ENCODE data around the gene PIWIL4.
"Not testable (repeated sequence)": the region's sequence is repeated elsewhere in the genome, so short reads cannot be mapped to it uniquely, and the experiment has no call there.

Gene PIWIL4

DNA sequence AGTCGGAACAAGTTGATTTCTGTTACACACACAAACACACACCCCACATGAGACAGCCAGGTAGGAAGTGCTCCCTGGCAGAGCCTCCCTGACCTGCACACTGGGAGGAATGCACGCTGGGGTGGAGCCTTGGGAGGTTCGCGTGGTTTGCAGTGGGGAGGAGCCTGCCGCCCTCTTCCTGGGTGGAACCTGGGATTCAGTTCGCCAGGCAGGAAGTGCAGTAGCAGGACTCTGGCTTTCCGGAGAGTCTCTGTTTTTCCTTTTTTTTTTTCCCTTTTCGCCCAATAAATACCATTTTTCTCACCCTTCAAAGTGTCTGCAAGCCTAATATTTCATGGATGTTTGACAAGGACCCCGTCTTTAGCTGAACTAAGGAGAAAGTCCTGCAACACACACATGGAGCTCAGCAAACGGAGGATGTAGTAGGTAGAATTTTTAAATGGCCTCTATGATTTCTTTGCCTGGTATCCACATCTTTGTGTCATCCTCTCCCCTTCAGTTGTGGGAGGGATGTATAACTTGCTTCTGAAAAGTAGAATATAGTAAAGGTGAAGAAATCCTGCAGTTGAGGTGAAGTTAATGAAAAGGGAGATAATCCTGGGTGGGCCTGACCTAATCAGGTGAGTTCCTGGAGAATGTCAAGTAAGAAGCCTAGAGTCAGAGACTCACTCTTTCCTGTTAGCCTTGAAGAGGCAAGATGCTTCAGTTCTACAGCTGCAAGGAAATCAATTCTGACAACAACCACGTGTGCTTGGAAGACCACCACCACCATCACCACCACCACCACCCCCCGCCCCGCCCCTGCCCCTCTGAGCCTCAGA lies 72.9 kb downstream of the PIWIL4 start:
- DNase-seq: no peak

DNA sequence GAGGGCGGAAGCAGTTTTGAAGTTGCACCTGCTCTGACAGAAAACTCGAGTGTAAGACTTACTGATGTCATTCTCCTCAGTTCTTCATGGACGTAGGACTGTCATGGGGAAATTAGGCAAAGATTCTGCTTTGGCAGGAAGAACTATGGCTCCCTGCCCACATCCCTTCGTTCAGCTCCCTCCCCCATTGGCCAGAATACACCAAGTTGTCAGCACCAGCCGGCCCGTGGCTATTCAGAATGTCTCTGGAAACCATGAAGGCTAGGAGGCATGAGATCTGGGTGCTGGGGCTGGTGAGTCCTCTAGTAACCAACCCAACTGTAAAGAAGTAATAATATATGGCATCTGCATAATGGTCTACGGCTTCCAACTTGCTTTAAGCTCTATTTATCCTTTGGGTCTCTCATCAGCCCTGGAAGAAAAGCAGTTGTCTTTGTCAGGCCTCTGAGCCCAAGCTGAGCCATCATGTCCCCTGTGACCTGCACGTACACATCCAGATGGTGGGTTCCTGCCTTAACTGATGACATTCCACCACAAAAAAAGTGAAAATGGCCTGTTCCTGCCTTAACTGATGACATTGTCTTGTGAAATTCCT lies 74.1 kb downstream of the PIWIL4 start:
- no peak for DNase-seq

DNA sequence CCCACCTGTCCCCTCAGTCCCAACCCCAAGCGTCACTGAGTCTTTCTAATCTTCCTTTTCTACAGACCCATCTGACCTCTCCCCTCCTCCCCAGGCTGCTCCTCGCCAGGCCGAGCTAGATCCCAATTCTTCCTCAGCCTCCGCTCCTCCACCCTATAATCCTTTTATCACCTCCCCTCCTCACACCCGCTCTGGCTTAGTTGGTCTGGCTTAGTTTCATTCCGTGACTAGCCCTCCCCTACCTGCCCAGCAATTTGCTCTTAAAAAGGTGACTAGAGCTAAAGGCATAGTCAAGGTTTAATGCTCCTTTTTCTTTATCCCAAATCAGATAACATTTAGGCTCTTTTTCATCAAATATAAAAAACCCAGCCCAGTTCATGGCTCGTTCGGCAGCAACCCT lies 76.0 kb downstream of the PIWIL4 start:
- DNase-seq: not testable (repeated sequence)

DNA sequence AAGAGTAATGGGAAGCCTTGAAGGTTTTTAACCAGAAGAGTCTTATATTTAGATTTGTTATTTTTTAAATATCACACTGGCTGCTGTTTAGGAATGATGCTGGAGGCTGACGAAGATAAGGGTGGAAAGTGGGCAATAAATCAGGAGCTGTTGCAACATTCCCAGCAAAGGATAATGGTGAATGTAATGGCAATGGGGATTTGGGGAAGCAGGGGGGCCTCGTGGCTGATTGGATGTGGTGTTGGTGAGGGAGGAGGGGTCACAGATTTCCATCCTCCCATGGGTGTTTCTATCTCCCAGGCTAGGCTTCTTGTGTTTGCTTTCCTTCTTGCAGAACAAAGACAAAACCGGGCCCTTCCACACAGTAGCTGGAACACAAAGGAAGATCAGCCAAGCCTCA lies 80.8 kb downstream of the PIWIL4 start:
- no peak for DNase-seq

DNA sequence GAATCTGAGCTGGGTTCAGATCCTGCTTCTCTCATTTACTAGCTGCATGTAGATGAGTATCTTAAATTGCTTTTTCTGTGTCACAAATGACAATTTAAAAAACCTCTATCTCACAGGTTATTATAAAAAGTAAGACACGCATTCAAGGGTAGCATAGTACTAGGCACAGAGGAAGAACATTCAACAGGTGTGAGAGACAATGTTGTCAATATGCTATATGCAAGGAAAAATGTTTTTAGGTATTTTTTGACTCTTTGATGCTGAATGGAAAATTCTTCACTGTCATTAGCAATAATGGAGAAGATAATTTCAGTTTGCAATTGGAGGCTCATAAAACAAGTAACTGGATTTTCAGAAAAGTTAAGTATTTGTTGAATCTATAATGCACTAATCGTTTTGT lies 81.6 kb downstream of the PIWIL4 start:
- DNase-seq: no peak

DNA sequence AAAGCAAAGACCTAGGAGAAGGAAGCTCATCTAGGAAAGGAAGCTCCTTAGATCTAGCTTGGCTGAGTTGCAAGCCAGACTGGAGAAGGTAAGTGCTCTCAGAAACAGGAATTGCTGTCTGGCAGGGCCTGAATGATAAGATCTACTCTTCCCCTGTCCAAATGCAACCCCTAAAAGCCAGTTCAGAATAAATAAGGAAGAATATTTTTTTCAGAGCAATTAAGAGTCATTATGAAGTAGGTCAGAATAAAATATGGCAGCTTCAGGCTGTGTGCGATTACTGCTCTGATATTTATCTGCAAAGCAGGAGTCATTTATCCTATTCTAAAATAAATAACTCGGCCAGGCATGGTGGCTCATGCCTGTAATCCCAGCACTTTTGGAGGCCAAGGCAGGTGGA lies 82.1 kb downstream of the PIWIL4 start:
- DNase-seq: no peak

DNA sequence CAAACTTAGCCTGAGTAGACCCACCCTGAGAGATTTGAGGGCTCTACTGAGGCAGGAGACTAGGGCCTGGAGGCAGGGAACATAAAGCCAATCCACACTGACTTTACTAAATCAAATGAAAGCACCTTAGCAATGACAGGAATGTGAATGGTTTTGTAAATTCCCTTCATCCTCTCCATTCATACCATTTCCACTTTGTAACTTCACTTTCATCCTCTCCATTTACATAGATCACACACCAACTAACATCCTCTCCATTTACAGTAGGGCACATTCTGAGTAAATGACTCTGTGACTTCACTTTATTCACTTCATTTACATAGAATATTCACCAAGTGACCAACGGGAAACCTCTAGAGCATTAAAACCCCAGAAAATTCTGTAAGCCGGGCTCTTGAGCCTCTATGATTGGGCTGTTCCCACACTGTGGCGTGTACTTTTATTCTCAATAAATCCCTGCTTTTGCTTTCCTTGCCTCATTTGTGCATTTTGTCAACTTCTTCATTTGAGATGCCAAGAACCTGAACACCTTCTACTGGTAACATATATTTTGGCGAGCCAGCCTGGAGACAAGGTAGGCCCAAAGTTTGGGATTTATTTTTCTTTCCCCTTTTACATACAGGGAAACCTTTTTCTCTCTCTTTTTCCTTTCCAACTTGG lies 82.9 kb downstream of the PIWIL4 start:
- no peak for DNase-seq

DNA sequence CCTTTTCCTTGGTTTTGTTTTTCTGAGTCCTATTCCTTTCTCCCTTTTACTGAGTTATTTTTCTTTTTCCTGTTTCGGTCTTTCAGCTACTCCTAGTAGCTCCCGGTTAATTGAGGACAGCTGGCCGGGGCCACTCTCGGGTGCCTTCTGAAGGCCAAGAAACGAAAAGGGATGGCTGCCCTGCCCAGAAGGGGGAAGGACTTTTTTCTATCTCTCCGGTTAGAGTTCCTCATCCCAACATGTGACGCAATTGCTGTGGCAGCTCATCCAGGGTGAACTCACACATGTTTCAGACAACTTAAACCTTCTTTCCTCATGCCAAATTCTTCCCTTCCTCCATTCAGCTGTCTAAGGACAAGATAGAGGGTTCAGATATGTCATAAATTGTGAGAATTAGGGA lies 83.6 kb downstream of the PIWIL4 start:
- DNase-seq: no peak

DNA sequence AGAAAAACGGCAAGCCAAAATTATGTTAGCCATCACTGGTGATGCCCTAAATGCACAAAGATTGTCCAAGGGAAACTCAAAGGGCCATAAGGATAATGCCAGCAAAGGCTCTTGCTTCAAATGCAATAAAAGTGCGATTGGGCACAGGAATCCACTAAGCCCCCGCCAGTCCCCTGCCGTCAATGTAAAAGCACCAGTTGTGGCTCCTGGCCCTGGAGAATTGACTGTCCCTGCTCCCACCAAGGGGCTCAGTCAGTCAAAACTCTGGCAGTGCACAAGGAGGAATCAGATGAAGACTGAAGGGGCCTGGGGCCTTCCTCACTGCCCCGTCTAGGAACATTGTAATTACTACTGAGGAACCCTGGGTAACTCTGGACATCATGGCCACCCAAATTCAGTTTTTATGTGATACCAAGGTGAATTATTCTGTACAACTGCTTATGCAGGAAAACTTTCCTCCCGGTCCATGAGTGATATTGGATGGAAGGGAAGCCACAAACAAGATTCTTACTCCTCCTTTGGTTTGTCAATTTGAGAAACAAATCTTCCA lies 85.6 kb downstream of the PIWIL4 start:
- DNase-seq: no peak

DNA sequence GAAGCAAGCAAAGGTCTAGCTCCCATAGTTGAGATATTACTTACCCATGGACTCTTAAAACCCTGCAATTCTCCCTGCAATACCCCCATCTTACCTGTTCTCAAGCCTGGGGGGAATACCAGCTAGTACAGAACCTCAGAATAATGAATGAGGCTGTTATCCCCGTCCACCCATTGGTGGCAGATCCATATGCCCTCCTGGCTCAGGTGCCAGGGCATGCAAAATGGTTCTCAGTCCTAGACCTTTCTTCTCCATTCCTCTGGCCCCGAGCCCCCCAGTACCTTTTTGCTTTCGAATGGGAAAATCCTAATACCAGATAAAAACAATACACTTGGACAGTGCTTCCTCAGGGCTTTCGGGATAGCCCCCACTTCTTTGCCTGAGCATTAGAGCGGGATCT lies 86.4 kb downstream of the PIWIL4 start:
- no peak for DNase-seq

DNA sequence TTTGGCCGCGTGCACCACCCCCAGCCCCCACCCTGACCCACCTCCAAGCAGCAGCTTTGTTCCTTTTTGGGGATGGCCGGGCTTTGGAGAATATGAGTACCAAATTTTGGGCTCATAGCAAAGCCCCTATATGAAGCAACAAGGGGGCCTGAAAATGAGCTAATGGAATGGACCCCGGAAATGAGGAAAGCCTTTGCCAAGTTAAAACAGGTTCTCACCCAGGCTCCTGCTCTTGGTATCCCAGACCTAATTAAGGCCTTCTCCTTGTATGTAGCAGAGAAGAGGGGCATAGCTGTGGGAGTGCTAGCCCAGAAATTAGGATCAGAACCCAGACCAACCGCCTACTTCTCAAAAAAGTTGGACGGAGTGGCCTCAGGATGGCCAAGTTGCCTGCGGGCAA lies 87.0 kb downstream of the PIWIL4 start:
- DNase-seq: no peak

DNA sequence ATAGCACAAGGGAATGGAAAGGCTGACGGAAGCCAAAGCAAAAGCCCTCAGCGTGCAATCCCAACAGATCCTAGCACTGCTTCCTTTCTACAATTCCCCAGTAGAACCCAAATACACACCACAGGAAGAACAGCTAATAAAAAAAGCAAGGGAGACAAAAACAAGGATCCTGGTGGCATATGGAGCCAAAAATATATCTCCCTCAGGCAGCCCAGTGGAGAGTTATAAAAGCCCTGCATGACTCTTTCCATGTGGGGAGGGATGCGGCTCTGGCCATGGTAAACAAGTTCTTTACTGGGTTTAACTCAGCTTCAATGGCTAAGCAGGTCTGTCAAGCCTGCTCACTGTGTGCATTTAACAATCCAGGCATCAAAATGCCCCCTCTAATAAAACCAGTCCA lies 88.1 kb downstream of the PIWIL4 start:
- DNase-seq: no peak

DNA sequence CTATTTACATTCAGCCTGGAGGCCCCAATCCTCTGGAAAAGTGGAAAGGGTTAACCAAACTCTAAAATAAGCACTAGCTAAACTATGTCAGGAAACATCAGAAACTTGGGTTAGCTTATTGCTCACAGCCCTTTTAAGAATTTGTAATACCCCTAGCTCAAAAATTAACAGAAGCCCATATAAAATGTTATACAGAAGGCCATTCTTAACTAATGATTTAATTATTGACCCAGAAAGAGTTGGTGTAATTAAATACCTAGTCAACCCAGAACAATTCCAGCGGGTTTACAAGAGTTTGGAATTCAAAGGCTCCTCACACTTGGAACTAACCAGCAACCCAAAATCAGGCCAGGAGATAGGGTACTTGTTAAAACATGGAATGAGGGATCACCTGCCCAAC lies 88.8 kb downstream of the PIWIL4 start:
- no peak for DNase-seq

DNA sequence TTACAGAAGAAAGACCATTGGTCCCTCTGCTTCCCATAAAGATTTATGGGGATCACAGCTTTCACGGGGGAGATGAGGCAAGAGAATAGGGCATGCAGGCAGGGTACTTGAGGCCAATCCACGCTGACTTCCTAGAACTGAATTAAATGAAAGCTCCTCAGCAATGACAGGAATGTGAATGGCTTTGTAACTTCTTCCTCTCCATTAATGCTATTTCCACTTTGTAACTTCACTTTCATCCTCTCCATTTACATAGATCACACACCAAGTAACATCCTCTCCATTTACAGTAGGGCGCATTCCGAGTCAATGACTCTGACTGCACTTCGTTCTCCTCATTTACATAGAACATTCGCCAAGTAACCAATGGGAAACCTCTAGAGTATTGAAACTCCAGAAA lies 89.8 kb downstream of the PIWIL4 start:
- DNase-seq: no peak

DNA sequence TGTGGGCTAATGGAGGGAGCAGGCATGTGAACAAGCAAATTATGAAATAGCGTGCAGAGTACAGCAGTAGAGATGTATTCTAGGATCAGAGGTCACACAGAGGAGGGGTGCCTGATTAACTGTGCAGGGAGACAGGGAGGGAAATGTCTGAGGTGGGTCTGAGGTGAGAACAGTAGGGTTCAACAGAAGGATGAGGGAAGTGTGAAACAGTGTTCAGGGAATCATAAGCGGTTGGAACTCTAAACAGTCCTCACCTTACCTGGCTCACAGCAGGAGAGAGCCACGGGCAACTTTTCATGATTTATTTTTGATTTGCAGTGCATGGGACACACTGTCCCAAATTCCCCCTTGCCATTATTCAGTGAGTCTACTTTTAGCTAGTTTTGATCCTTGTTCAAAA lies 90.5 kb downstream of the PIWIL4 start:
- DNase-seq: no peak

DNA sequence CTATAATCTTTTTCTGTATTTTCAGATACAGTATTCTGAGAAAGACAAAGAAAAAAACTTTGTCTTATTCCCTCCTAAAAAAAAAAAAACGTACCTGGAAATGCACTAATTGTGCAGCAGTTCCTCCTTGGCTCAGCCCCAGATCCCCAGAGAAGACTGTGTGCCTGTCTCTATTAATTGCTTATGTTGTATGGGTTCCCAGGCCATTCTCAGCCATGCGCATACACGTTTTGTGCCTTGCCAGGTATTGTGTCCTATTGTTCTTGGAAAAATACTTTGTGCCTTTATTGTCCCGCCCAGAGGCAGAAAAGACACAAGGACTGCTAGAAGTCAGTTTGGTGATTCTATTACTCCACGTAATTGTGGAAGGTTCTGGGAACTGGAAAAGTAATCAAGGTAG lies 91.2 kb downstream of the PIWIL4 start:
- no peak for DNase-seq

DNA sequence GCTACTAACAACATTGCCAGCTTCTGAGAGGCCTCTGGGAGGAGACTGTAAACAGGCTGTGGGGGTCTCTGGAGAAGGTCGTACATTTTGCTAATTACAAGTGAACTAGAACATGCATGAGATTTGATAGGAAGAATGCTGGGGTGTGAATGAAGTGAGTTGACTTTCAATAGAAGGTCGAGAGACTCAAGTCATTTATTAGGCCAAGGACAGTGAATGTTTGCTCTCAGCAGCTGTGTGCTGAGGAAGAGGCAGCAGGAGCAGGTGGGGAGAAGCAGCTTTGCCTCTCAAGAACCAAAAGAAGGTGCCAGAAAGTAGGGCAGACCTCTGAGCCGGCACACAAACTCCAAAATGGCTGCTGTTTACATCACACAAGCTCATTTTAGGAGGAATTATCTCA lies 91.7 kb downstream of the PIWIL4 start:
- no peak for DNase-seq

DNA sequence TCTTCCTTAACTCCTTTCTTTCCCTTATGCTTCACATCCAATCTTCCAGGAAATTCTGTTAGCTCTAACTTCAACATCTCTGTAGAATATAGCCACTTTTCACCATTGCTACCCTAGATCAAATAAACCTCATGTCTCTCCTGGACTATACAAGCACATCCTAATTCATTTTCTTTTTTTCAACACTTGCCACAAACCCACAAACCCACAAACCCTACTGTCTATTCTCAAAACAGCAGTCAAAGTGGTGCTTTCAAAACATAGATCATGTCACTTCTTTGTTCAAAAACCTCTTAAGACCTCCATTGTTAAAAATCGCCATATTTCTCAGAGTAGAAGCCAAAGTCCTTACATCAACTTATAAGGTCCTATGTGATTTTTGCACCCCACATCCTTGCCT lies 94.3 kb downstream of the PIWIL4 start:
- DNase-seq: no peak

DNA sequence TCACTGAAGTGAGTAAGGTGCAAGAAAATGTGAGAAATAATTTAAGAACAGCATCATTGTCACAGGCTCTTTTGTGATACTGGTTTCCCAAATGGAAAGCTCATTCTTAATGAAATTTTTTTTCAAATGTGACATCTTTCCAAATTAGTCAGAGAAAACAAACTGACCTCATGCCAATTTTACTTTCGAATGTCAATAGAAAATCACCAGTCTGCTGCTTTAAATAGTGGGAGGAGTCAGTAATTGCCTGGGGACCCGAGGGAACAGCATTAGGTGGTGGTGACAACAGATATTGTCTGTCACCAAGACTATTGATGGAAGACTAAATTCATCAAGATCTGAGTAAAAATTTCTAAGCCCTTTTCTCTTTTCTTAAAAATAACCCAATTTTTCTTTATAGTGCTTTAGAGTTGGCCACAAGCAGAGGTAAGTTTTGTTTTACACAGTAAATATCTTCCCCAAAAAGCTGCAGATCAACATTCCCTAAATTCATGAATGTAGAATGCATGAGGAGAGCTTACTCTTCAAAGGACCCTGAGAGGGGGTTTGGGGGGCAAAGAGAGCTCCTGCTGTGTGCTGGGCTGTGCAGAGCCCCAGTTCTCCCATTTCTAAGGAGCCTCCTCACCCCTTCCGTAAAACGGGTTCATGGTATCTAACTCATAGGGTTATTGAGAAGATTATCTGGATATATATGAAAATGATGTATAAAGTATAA lies 95.1 kb downstream of the PIWIL4 start:
- no peak for DNase-seq

DNA sequence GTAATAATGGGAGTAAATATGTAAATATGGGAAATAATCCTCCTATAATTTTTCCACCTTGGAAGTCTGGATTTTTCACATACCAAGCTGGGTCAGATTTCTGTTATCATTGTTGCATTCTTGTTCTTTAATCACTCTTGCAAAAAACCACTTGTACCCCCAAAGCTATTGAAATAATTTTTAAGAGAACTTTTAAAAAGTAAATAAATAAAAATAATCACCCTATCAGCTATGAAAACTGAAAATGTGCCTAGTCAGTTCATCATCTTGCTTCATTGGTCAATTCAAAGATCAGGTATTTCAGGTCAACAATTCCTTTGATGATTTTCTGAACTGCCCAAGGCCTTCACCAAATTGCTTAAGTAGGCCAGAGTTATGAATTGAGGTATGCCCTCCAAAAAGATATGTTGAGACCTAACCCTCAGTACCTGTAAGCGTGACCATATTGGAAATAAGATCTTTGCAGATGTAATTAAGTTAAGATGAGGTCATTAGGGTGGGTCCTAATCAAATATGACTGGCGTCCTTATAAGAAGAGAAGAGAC lies 95.8 kb downstream of the PIWIL4 start:
- no peak for DNase-seq

DNA sequence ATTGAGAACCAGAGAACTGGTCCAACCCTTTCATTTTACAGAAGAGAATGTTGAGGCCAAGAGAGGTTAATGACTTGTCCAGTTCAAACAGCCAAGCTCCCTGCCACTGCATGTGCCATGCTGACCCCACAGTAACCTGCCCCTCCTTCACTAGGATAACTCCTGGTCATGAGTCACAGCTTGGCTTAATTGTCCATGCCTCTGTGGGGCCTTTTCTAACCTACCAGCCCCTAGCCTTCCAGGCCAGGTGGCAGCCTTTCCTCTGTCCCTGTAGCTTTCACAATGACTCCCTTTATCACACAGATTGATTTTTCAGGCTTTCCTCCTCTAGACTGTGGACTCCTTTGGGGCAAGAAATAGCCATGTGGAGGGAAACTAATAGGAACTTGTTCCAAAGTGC lies 97.2 kb downstream of the PIWIL4 start:
- no peak for DNase-seq

DNA sequence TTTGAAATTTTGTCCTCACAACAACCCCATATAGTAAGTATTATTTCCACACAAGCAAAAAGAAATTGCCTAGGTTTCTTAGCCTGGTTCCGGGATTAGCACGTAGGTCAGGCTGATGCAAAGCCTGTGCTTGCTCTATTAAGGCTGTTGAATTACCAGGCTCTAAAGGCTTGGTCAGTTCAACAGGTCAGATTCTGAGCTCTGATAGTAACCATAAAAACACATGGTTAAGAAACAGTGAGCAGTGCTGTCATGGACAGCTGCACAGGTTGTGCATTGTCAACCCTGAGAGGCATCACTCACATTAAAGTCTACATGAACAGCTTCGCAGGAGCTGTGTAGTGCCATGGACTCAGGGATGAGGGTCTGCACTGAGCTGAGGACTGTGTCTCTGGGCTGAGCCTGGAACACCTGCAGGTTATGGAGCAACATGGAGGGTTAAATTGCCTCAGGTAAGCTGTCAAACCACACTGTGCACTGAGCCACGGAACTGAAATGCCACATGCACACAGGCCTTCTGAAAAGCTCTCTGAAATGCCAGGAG lies 98.0 kb downstream of the PIWIL4 start:
- no peak for DNase-seq

Data from NCI-H187 treated with DMSO at 0.1 percent for 48 hours (cell line).